ENCODE data around the gene SLC13A1.

DNA sequence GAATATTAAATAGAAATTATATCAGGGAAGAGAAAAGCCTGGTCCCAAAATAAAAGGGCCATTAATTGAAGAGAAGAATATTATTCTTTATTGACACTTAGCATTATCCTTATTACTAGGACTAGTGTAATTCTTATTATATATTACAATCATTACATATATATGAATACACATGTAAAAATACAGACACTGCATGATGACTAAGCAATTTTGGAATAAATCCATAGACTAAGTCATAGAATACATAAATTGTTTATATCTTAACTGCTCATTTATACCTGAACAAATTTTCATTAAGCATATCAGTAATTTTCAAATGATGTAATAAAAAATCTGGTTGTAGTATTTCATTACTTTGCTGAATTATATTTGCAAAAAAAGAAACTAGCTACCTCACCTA, 29.7 kb upstream of the SLC13A1 start:
- TF ChIP-seq EP300 (IDR thresholded peaks at IDR 0.05): no peak
- TF ChIP-seq POLR2A (IDR thresholded peaks at IDR 0.05): no peak
- TF ChIP-seq, protein P1, sequence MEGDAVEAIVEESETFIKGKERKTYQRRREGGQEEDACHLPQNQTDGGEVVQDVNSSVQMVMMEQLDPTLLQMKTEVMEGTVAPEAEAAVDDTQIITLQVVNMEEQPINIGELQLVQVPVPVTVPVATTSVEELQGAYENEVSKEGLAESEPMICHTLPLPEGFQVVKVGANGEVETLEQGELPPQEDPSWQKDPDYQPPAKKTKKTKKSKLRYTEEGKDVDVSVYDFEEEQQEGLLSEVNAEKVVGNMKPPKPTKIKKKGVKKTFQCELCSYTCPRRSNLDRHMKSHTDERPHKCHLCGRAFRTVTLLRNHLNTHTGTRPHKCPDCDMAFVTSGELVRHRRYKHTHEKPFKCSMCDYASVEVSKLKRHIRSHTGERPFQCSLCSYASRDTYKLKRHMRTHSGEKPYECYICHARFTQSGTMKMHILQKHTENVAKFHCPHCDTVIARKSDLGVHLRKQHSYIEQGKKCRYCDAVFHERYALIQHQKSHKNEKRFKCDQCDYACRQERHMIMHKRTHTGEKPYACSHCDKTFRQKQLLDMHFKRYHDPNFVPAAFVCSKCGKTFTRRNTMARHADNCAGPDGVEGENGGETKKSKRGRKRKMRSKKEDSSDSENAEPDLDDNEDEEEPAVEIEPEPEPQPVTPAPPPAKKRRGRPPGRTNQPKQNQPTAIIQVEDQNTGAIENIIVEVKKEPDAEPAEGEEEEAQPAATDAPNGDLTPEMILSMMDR (IDR thresholded peaks at IDR 0.05): no peak

All from tibial nerve (tissue), 4 donors.